Spleen (tissue), 7 donors: Measurements from ENCODE around the gene TNFAIP8.
"Not testable (repeated sequence)": the region's sequence is repeated elsewhere in the genome, so short reads cannot be mapped to it uniquely, and the experiment has no call there.

ENCODE experiments used
- POLR2A ChIP-seq, 3 donors: fragments of 450-650 bp; IDR thresholded peaks; one replicate each; pipeline ENCODE4 v1.5.1; 2017; ENCODE audit warnings: antibody characterized with exemption in 3 of 3, mild to moderate bottlenecking in 1 of 3
- POLR2AphosphoS5 ChIP-seq, 3 donors: sonication (generic); formaldehyde crosslinking; IDR thresholded peaks; one replicate each; pipeline ENCODE4 v1.5.1; 2017; ENCODE audit warnings: antibody characterized with exemption in 3 of 3
- TF ChIP-seq, protein P1 (sequence below), 11 experiments: fragments of 200-600 bp in 7 of 11; fragments of 450-650 bp in 4 of 11; sonication (generic) in 4 of 11; IDR thresholded peaks in 8 of 11; conservative IDR thresholded peaks in 3 of 11; 1 replicate in 7 of 11; 2 replicates in 4 of 11; pipeline versions ENCODE4 v1.4.0 to v1.8.0; 2016 to 2021; ENCODE audit warnings: antibody characterized with exemption in 11 of 11, inconsistent platforms in 4 of 11, mild to moderate bottlenecking in 1 of 11
- donor health status: DM: no; HTN: no; CAD: no; lungs with moderate emphysema.
- donor health status: DM: no; HTN: no; CAD: no.
- donor health status: DM: no; HTN: no; CAD: no.

DNA sequence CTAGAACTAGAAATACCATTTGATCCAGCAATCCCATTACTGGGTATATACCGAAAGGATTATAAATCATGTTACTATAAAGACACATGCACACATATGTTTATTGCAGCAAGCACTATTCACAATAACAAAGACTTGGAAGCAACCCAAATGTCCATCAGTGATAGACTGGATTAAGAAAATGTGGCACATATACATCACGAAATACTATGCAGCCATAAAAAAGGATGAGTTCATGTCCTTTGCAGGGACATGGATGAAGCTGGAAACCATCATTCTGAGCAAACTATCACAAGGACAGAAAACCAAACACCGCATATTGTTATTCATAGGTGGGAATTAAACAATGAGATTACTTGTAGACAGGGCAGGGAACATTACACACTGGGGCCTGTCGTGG lies 88.8 kb downstream of the TNFAIP8 start:
- TF ChIP-seq, protein P1, sequence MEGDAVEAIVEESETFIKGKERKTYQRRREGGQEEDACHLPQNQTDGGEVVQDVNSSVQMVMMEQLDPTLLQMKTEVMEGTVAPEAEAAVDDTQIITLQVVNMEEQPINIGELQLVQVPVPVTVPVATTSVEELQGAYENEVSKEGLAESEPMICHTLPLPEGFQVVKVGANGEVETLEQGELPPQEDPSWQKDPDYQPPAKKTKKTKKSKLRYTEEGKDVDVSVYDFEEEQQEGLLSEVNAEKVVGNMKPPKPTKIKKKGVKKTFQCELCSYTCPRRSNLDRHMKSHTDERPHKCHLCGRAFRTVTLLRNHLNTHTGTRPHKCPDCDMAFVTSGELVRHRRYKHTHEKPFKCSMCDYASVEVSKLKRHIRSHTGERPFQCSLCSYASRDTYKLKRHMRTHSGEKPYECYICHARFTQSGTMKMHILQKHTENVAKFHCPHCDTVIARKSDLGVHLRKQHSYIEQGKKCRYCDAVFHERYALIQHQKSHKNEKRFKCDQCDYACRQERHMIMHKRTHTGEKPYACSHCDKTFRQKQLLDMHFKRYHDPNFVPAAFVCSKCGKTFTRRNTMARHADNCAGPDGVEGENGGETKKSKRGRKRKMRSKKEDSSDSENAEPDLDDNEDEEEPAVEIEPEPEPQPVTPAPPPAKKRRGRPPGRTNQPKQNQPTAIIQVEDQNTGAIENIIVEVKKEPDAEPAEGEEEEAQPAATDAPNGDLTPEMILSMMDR (IDR thresholded peaks at IDR 0.05 in 8 of 11, conservative IDR thresholded peaks at IDR 0.05 in 3 of 11) = not testable (repeated sequence)
- TF ChIP-seq POLR2A, POLR2AphosphoS5 (IDR thresholded peaks at IDR 0.05): not testable (repeated sequence)
